RPMI8226 (cell line): Measurements from ENCODE around the gene GTF2A1.
"Not testable (repeated sequence)": the region's sequence is repeated elsewhere in the genome, so short reads cannot be mapped to it uniquely, and the experiment has no call there.

Experiments
- DNase-seq: peaks from one replicate; pipeline ENCODE4 v3.0.0-alpha.2; 2015

The GTF2A1 gene

DNA sequence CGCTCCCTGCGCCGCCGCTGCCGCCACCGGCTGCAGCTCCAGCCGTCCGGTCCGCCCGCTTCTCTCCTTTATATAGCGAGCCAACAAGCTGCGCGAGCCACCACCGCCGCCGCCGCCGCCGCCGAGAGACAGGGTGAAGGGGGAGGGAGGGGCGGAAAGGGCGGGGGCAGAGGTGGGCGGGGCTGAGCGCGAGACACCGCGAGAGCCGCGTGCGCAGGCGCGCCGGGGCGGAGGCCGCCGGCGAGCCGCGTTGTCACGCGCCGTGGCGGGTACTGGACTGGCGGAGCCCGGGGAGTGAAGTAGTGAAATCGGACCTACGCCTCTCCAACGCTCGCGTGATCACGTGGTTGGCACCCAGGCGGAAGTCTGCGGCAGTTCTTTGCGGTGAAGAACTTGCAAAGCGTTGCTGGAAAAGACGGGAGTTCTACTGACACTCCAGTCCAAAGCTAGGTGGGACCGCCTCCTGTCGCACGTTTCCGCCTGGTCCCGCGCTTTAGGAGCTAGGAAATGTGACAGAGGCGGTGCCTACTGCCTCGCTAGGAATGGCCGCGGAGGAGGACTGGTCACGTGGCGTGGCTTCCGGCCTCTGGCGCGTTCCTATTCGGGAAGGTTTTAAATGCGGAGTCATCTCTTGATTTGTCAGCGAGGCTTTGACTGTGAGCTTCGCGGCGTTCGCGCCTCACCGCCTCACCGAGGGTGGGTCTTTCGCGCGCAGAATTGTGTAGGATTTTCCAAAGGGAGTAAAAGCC, at the start of gene GTF2A1:
TSS of gene GTF2A1 (minus strand) at position 130 of the 749 bp plus-strand sequence. CDS start 441 bp downstream, outside the sequence.
- DNase-seq: peak; percentile 94

DNA sequence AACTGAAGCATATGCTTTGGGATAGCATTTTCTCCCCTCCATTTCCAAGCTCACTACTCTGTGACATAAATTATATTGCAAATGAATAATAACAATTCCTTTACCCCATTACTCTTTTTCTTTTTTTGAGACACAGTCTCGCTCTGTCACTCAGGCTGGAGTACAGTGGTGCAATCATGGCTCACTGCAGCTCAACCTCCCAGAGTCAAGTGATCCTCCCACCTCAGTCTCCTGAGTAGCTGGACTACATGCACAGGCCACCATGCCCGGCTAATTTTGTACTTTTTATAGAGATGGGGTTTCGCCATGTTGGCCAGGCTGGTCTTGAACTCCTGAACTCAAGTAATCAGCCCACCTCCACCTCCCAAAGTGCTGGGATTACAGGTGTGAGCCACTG, 49.2 kb upstream of the GTF2A1 start:
- DNase-seq: no peak

DNA sequence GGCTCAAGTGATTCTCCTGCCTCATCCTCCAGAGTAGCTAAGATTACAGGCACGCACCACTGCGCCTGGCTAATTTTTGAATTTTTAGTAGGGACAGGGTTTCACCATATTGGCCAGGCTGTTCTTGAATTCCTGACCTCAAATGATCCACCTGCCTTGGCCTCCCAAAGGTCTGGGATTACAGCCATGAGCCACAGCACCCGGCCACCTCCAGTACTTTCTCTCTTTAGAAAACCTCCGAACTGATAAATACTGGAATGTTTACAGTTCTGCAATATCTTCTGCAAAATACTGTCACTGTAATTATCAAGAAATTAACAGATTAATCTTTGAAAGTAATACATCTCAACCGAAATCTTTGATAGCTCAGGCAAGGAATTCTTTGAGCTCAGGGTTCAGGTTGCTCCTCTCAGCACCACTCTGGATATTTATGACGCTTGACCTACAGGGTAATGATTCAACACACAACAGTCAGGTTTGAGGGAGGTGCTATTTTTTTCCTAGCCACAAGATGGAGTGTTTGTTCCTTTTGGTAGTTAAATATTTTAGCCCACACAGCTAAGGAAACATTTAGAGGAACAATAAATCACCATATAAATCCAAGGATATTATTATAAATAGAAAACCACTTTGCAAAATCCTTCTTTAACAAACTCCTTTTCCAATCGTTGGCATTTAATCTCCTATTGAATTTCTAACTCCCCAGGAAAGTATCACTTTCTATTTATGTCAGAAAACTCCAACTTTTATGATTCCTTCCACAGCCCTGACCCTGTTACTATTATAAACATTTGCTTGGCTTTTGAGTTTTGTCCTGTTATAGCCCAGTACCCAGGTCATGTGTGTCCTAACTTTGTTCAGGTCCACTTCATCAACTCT, 48.6 kb upstream of the GTF2A1 start:
- peak; percentile 55 for DNase-seq

DNA sequence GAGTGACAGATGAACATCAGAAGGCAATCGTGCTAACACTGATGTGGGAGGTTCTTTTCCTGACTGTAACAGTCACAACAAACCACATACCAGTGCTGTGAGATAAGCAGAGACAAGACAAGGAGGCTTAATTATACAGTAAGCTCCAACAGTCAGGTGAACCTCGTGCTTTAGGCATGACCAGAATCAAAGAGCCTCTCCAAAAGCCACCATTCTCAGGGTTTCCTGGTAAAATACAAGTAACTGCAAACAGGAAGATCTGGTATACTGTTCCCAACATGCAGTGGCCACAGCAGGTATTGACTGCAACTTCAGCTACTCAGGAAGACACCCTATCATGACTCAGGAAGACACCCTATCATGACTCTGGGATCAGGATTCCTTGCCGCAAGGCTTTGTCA, 47.3 kb upstream of the GTF2A1 start:
- no peak for DNase-seq

DNA sequence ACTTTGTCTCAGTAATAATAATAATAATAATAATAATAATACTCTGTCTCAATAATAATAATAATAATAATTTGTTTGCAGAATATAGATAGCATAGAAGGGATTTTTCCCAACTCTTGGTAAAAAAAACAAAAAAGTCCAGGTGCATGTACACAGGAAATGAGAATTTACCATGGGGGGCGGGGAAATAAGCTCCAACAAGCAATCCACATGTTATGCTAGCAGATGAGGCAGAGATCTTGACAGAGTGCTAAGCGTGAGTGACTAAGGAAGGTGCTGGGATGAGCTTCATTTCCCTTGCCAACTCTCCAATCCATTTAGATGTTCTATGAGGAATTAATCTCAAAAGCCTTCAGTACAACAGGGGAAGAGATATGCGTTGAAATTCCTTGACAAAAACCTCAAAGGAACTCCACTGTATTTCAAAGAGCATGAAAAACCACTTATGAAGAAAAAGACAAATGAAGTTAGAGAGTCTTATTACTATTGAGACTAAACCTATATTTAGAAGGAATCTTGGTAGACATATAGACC, 44.9 kb upstream of the GTF2A1 start:
- DNase-seq: no peak

DNA sequence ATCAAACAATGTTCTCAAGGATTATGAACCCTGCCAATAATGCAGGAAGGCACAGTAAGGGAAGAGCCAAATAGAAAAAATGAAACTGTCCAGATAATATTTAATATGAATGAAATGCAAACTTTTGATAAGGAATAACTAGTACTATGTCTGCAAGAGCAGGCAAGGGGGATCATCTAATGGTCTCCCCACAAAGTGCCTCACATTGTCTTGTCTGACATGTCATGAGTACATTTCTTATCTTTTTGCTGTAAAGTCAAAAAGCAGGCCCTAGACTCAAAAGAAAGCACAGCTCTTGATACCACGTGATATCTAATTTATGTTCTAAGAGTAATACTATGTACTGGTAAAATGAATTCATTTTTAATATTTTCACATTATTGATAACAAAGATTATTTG, 43.9 kb upstream of the GTF2A1 start:
- DNase-seq: no peak

DNA sequence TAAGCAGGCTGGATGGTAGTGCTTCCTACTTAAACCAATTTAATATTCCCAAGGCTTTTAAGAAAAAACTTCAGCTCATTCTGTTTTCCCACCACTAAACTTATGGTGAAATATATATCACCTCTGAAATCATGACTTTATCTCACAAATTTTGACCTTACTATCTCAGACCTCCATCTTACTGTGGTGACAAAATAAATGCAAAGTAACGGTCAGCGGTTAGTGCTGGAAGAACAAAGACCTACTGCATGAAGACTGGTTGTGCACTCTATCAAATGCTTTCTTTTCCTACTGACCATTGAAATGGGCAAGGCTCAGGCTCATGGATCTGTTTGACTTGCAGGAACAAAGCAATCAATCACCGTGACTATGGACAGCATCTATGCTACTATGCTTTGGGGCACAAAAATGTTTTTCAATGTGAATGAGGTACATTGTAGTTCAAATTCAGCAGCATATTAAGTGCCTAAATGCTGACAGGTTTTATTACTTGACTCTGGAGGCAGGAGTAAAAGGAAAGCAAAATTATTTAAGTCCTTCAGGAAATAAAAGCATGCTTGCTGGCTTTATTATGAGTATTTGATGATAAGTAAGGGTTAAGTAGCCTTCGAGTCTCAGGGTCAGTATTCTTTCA, 43.1 kb upstream of the GTF2A1 start:
- DNase-seq: no peak

DNA sequence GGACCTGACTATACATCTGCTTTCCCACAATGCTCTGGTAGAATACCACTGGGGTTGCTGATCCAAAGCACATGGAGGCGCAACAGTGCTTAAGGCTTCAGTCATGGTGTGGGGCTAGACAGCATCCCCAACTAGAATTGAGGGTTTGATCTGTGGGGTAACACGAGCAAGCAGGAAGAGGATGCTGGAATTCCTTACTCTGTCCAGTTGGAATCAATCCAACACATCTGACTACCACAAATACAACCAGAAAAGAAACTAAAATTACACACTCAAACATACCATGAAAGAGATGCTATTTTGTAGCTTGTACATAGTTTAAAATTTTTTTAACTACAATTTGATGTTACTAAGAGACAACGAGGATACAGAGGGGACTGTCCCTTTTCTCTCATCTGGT, 40.4 kb upstream of the GTF2A1 start:
- DNase-seq: no peak

DNA sequence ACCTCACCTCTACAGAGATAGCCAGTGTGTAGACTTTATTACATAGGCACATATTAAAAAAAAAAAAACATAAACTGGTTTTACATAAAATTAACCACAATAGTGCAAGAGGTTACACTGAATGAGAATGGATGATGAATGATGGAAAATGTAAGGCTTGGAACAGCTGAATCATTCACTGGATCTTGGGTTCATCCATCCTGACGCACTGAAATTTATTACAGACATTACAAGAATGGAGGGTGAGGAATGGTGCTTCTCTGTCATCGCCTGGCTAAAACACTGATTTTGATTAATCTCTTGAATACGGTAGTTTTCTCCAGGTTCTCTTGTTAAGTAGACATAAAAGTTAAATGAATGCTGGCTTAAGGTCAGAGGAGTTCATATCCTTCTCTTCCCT, 40.0 kb upstream of the GTF2A1 start:
- DNase-seq: no peak

DNA sequence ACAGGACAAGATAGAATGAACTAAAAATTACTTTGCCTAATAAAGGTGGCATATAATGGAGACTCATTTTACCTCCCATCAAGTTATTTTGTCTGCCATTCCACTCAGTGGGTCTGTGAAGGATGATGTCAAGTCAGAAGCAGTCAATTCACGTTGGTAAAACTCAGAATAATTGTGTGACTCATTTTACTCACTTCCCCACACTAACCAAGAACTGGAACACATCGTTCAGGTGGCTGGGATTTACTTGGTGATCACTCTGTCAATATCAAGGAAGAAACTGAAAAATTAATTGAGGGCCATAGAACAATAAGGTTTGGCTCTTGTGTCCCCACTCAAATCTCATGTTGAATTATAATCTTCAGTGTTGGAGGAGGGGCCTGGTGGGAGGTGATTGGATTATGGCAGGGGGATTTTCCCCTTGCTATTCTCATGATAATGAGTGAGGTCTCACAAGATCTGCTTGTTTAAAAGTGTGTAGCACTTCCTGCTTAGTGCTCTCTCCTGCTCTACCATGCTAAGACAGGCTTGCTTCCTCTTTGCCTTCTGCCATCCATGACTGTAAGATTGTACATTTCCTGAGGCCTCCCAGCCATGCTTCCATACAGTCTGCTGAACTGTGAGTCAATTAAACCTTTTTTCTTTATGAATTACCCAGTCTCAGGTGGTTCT, 35.7 kb upstream of the GTF2A1 start:
- DNase-seq: no peak

DNA sequence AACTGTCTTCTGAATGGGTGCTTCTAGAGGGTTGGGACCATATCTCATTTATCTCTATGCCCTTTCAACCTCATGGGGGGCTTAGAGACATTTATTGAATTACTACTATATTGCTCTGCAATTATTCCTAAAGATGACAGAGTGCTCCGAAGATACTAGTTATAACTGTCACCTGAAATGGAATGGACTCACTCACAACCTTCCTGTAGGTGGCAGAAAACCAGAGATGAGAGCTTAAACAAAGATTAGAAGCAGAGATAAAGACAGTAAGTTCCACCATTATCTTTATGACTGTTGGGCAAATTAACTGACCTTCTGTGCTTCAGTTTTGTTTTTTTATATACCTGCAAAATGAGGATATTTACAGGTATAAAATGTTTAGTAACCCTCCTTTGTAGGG, 31.5 kb upstream of the GTF2A1 start:
- no peak for DNase-seq

DNA sequence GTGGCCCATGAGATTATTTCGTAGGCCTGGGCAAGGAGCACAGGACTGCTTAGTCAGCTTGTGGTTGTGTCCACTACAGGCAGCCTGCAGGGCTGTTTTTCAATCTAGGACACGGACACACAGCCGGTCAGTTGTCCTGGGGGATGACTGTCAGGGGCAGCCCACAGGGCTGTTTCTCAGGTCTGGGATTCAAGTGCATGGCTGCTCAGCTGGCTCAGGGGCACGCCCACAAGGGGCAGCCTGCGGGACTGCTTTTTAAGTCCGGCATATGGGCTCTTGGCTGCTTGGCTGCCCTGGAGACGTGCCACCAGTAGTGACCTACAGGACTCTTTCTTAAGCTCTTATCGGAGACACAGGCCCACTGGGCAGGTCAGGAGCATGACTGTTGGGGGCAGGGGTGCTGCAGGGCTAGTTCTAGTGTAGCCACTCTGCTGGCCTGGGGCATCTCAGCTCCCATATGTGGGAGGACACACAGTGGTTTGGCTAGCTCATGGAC, 26.6 kb upstream of the GTF2A1 start:
- DNase-seq: no peak

DNA sequence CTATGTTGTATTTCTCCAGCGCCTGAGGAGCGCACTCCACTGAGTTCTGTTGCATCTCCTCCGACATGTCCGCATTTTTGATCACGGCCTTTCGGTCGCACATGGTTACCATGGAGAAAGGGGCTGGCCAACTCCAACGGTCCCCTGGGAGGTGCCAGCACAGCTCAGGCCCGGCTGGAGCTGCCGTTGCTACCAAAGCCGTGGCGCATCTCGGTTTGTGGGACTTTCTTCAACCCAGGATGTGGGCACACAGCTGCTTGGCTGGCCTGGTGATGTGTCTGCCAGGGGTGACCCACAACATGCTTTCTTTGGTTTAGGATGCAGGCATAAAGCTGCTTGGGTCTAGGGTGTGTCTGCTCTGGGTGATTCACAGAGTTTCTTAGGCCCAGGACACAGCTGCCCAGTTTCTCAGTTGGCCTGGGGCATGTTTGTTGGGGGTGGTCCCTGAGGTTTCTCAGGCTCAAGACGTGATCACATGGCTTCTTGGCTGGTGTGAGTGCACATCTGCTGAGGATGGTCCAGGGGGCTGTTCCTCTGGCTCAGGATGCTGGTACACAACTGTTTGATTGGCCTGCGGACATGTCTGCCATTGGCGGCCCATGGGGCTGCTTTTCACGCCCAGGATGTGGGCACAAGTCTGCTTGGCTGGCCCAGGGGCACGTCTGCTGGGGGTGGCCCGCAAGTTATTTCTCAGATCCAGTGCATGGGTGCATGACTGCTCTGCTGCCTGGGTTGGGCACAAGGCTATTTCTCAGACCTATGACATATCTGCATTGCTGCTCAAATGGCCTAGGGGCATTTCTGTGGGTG, 25.9 kb upstream of the GTF2A1 start:
- no peak for DNase-seq

DNA sequence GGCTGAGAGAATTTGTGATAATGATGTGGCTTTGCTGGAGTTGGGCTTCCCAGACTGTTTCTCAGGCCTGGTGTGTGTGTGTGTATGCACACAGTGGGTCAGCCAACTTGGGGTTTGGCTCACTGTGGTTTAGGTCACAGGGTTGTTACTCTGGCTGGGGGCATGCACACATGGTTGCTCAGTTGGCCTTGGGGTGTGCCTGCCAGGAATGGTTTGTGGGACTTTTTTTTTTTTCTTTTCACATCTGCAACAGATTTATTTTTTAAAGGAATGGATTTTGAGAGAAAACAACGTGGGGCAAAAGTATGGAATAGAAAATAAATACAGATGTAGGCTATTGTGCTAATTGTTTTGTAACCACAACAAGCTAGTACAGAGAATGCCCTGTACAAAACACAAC, 25.0 kb upstream of the GTF2A1 start:
- no peak for DNase-seq

DNA sequence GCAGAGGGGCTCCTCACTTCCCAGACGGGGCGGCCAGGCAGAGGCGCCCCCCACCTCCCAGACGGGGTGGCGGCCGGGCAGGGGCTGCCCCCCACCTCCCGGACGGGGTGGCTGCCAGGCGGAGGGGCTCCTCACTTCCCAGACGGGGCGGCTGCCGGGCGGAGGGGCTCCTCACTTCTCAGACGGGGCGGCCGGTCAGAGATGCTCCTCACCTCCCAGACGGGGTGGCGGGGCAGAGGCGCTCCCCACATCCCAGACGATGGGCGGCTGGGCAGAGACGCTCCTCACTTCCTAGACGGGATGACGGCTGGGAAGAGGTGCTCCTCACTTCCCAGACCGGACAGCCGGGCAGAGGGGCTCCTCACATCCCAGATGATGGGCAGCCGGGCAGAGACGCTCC, 23.7 kb upstream of the GTF2A1 start:
- DNase-seq: not testable (repeated sequence)

DNA sequence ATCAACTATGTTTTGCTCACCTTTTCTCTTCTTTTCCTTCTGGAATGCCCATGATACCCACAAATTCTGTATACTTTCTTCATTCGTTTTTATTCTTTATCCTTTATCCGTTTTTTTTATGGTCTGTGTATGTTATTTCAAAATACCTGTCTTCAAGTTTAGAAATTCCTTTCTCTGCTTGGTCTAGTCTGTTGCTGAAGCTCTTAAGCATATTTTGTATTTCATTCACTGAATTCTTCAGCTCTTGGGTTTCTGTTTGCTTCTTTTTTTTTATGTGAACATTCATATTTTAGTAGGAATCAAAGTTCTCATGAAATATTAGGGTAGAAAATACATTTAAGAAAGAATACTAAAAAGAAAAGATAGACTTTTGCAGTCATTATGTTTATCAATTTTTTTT, 22.7 kb upstream of the GTF2A1 start:
- no peak for DNase-seq

DNA sequence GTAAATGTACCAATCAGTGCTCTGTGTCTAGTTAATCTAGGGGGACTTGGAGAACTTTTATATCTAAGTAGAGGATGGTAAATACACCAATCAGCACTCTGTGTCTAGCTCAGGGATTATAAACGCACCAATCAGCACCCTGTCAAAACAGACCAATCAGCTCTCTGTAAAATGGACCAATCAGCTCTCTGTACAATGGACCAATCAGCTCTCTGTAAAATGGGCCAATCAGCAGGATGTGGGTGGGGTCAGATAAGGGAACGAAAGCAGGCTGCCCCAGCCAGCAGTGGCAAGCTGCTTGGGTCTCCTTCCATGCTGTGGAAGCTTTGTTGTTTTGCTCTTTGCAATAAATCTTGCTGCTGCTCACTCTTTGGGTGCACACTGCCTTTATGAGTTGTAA, 16.1 kb upstream of the GTF2A1 start:
- DNase-seq: not testable (repeated sequence)

DNA sequence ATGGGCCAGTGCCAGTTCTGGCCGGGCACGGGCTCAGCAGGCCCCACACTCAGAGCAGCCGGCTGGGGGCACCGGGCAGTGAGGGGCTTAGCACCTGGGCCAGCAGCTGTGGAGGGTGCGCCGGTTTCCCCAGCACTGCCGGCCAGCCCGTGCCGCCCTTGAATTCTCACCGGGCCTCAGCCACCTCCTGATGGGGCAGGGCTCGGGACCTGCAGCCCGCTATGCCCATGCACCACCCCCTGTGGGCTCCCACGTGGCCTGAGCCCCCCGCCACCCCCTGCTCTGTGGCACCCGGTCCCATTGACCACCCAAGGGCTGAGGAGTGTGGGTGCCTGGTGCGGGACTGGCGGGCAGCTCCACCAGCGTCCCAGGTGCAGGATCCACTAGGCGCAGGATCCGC, 15.4 kb upstream of the GTF2A1 start:
- no peak for DNase-seq

DNA sequence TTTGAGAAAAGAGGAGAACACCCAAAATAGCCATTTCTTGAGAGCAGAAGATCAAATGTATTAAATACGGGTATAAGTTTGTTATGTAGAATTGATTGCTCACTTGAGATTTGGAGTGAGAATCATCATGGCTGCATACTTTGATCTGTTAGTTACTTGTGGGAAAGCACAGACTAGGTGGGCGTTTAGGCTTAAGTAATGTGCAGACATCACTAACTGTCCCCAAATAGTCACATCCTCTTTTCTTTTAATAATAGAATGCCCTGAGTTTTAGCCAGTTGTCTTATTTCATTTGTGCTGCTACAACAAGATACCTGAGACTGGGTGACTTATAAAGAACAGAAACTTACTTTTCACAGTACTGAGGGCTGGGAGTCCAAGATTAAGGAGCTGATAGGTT, 14.3 kb upstream of the GTF2A1 start:
- no peak for DNase-seq

DNA sequence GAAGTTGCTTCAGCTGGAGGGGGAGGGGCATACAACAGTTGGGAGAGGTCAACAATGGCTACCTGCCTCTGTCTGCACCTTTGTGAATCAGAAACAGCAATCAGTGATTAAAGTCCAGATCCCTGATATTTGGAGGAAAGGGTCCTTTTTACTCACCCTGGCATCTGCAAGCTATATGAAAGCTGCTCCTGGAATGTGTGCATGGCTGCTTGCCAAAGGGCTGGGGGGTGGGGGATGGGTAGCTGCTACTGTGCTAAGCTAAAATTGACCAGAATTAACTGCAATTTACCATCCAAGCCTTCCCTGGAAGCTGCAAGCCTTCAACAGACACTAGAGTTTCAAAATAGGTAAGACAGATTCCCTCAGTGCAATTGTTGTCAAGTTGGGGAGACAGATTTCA, 13.5 kb upstream of the GTF2A1 start:
- no peak for DNase-seq

DNA sequence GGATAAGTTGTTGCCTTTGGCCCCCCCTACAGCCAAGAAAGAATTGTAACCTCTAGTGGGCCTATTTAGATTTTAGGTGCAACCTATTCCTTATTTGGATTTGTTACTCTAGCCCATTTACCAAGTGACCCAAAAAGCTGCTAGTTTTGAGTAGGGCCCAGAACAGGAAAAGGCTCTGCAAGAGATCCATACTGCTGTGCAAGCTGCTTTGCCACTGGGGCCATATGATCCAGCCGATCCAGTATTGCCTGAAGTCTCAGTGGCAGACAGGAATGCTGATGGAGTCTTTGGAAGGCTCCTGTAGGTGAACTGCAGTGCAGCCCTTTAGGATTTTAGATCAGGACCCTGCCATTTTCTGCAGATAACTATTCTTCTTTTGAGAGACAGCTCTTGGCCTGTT, 12.9 kb upstream of the GTF2A1 start:
- DNase-seq: no peak

DNA sequence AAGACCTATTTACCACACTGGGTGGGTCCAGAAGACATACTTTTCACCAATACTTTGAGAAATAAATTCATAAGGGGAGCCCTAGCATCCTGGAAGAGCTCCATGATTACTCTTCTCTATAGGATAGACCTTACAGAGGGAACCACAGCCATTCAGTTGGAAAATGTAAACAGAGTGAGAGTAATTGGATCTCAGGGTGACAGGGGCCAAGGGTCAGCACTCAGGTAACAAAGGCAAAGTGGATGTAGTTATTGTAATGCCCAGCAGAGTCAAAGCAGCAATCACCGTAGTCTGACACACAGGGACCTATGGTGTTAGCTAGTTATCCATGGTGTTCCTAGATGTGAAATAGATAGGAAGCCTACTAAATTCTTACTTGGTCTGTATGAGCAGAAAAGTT, 10.8 kb upstream of the GTF2A1 start:
- no peak for DNase-seq
